Breast epithelium (tissue), 4 donors: ENCODE data around the gene PTPRN2. TPM values are rescaled to one million over a fixed set of nuclear protein-coding genes. Genes with fewer than 3 reads are reported as not detected.

ENCODE experiments used
- DNase-seq, 2 donors: peaks; one replicate each; pipeline ENCODE4 v3.0.0-alpha.2; 2019; ENCODE audit warnings: low spot score in 2 of 2
- H3K27ac ChIP-seq, 2 donors: fragments of 200-600 bp; sonication (generic) in 1 of 2; one replicate each; pipeline ENCODE4 v1.5.1; 2016 to 2019; ENCODE audit warnings: mild to moderate bottlenecking in 1 of 2
- H3K27me3 ChIP-seq, 2 donors: fragments of 200-600 bp; sonication (generic) in 1 of 2; one replicate each; pipeline versions ENCODE4 v1.5.1 to v1.6.0; 2017 to 2019; ENCODE audit warnings: control low read depth in 1 of 2, mild to moderate bottlenecking in 1 of 2
- H3K36me3 ChIP-seq: fragments of 200-600 bp; one replicate; pipeline ENCODE4 v1.5.1; 2019
- H3K4me1 ChIP-seq, 2 donors: fragments of 200-600 bp; sonication (generic); one replicate each; pipeline ENCODE4 v1.5.1; 2016 to 2019; ENCODE audit warnings: control low read depth in 1 of 2
- H3K4me3 ChIP-seq, 3 donors: fragments of 200-600 bp; sonication (generic); 1 replicate in 2 of 3; 2 replicates in 1 of 3; pipeline ENCODE4 v1.5.1; 2016 to 2019; ENCODE audit warnings: mild to moderate bottlenecking in 3 of 3, moderate library complexity in 2 of 3
- H3K9me3 ChIP-seq, 2 donors: fragments of 200-600 bp; sonication (generic) in 1 of 2; one replicate each; pipeline ENCODE4 v1.5.1; 2016 to 2019; ENCODE audit warnings: control low read depth in 1 of 2
- CTCF ChIP-seq, 3 donors: fragments of 450-650 bp; IDR thresholded peaks; one replicate each; pipeline ENCODE4 v1.5.1; 2016 to 2017; ENCODE audit warnings: antibody characterized with exemption in 3 of 3, mild to moderate bottlenecking in 3 of 3, moderate library complexity in 3 of 3
- POLR2A ChIP-seq: fragments of 450-650 bp; IDR thresholded peaks from one replicate; pipeline ENCODE4 v1.6.1; 2016; ENCODE audit warnings: antibody characterized with exemption, mild to moderate bottlenecking, moderate library complexity
- POLR2AphosphoS5 ChIP-seq, 3 donors: sonication (generic); formaldehyde crosslinking; IDR thresholded peaks; one replicate each; pipeline ENCODE4 v1.6.1; 2017; ENCODE audit warnings: antibody characterized with exemption in 3 of 3
- intact Hi-C: fragments of 100-400 bp; cut with DNase I; formaldehyde crosslinking; loops from one replicate; pipeline ENCODE4 v1.15.1; 2023; ENCODE audit warnings: low total_unique reads
- total RNA-seq, 3 donors: library from RNA; depleted of rRNA; stranded (reverse); fragments of >200 nt; gene quantifications; one replicate each; pipeline ENCODE4 v1.1.0, GENCODE V29; 2016

The PTPRN2 gene
- total RNA-seq, 3 donors from 2014 or later, result 1.6 to 2.2 (median 2.2) TPM

GRCh38 chr7:157800281-157800680 lies 787.3 kb downstream of the PTPRN2 start:
- Histone ChIP-seq H3K36me3 (no peaks in the 10 kb centered on the region), H3K27me3 (peaks cover 0 to 2% of the 10 kb centered on the region in 2 donors), H3K4me3 (no peak overlapping the region), H3K9me3 (peaks cover 0 to 46% of the 10 kb centered on the region in 2 donors), H3K27ac (no peak overlapping the region), H3K4me1 (no peaks in the 10 kb centered on the region)
- no peak for DNase-seq
- no peak for TF ChIP-seq POLR2AphosphoS5 (IDR thresholded peaks at IDR 0.05)
- TF ChIP-seq CTCF (IDR thresholded peaks at IDR 0.05), result no peak
- no peak for TF ChIP-seq POLR2A
- intact Hi-C loops, result no loop called here

GRCh38 chr7:157799076-157799685 lies 788.4 kb downstream of the PTPRN2 start:
- intact Hi-C loops, result no loop called here
- H3K27ac ChIP-seq, result no peak overlapping the region
- DNase-seq, result no peak
- peaks cover 0 to 46% of the 10 kb centered on the region in 2 donors for H3K9me3 ChIP-seq
- H3K27me3 ChIP-seq, result peaks cover 0 to 6% of the 10 kb centered on the region in 2 donors
- no peak overlapping the region for H3K4me3 ChIP-seq
- TF ChIP-seq CTCF (IDR thresholded peaks at IDR 0.05) (no peak), POLR2A (no peak), POLR2AphosphoS5 (IDR thresholded peaks at IDR 0.05) (no peak)
- no peaks in the 10 kb centered on the region for H3K36me3 ChIP-seq
- H3K4me1 ChIP-seq, result no peaks in the 10 kb centered on the region

- Histone ChIP-seq H3K27ac (no peak overlapping the region), H3K9me3 (peaks cover 0 to 34% of the 10 kb centered on the region in 2 donors), H3K27me3 (peaks cover 0 to 11% of the 10 kb centered on the region in 2 donors), H3K36me3 (no peaks in the 10 kb centered on the region), H3K4me1 (no peaks in the 10 kb centered on the region), H3K4me3 (no peak overlapping the region)
- intact Hi-C loops, result no loop called here
- TF ChIP-seq POLR2A (no peak), POLR2AphosphoS5 (IDR thresholded peaks at IDR 0.05) (no peak), CTCF (IDR thresholded peaks at IDR 0.05) (no peak)
- DNase-seq, result no peak
Observed at GRCh38 chr7:157797361-157797760, 790.3 kb downstream of the PTPRN2 start.

GRCh38 chr7:157796846-157797245 lies 790.8 kb downstream of the PTPRN2 start:
- peaks cover 0 to 11% of the 10 kb centered on the region in 2 donors for H3K27me3 ChIP-seq
- H3K36me3 ChIP-seq, result no peaks in the 10 kb centered on the region
- no peak overlapping the region for H3K4me3 ChIP-seq
- H3K9me3 ChIP-seq, result peaks cover 0 to 35% of the 10 kb centered on the region in 2 donors
- H3K4me1 ChIP-seq, result no peaks in the 10 kb centered on the region
- DNase-seq, result no peak
- H3K27ac ChIP-seq, result no peak overlapping the region
- TF ChIP-seq CTCF (IDR thresholded peaks at IDR 0.05) (no peak), POLR2AphosphoS5 (IDR thresholded peaks at IDR 0.05) (no peak), POLR2A (no peak)
- intact Hi-C loops, result no loop called here

GRCh38 chr7:157795643-157796042 lies 792.0 kb downstream of the PTPRN2 start:
- intact Hi-C loops, result no loop called here
- no peak overlapping the region for H3K4me3 ChIP-seq
- peaks cover 0 to 26% of the 10 kb centered on the region in 2 donors for H3K9me3 ChIP-seq
- no peak overlapping the region for H3K27ac ChIP-seq
- no peak for DNase-seq
- TF ChIP-seq CTCF (IDR thresholded peaks at IDR 0.05), result no peak
- no peak for TF ChIP-seq POLR2A
- TF ChIP-seq POLR2AphosphoS5 (IDR thresholded peaks at IDR 0.05), result no peak
- no peaks in the 10 kb centered on the region for H3K36me3 ChIP-seq
- H3K27me3 ChIP-seq, result peaks cover 0 to 11% of the 10 kb centered on the region in 2 donors
- no peaks in the 10 kb centered on the region for H3K4me1 ChIP-seq
